Activated naive CD4-positive, alpha-beta T cell treated with anti-CD3 and anti-CD28 coated beads, Interleukin-2, amount 50 U/mL, for 24 hours (primary cell): ENCODE results near the gene CASKIN1.
A peak's percentile ranks its signal among the peaks of the same experiment; 100 is the strongest.
"Not testable (repeated sequence)": the region's sequence is repeated elsewhere in the genome, so short reads cannot be mapped to it uniquely, and the experiment has no call there.

ENCODE experiments used
- H3K27ac Mint-ChIP-seq: one replicate; pipeline ENCODE4 v1.8.0; 2021; ENCODE audit warnings: mild to moderate bottlenecking, mixed read lengths
- H3K27me3 Mint-ChIP-seq: one replicate; pipeline ENCODE4 v1.8.0; 2021; ENCODE audit warnings: mixed read lengths
- H3K36me3 Mint-ChIP-seq: one replicate; pipeline ENCODE4 v1.8.0; 2021; ENCODE audit warnings: mixed read lengths
- H3K4me1 Mint-ChIP-seq: one replicate; pipeline ENCODE4 v1.8.0; 2021; ENCODE audit warnings: mixed read lengths
- H3K4me3 Mint-ChIP-seq: one replicate; pipeline ENCODE4 v1.8.0; 2021; ENCODE audit warnings: mild to moderate bottlenecking, mixed read lengths
- H3K9me3 Mint-ChIP-seq: one replicate; pipeline ENCODE4 v1.8.0; 2021; ENCODE audit warnings: mixed read lengths

CASKIN1 gene

GRCh38 chr16:2196162-2196980 is at the start of gene CASKIN1:
TSS of gene CASKIN1 (minus strand) at chr16:2196605. CDS start at chr16:2196432, 173 bp downstream.
- no peak within 1 kb of the TSS for H3K27ac Mint-ChIP-seq
- H3K4me1 Mint-ChIP-seq: peaks cover 4% of the 10 kb centered on the region
- H3K9me3 Mint-ChIP-seq: no peaks in the 10 kb centered on the region
- H3K4me3 Mint-ChIP-seq: peak within 1 kb of the TSS; percentile 59
- no peaks in the 10 kb centered on the region for H3K36me3 Mint-ChIP-seq
- peaks cover 9% of the 10 kb centered on the region for H3K27me3 Mint-ChIP-seq

GRCh38 chr16:2244926-2245795 is 48.8 kb upstream of the CASKIN1 start:
- Mint-ChIP-seq H3K4me3 (no peak overlapping the region), H3K4me1 (no peaks in the 10 kb centered on the region), H3K27me3 (no peaks in the 10 kb centered on the region), H3K9me3 (no peaks in the 10 kb centered on the region), H3K36me3 (peaks cover 2% of the 10 kb centered on the region), H3K27ac (no peak overlapping the region)

GRCh38 chr16:2244301-2244700 is 47.9 kb upstream of the CASKIN1 start:
- H3K27ac Mint-ChIP-seq: no peak overlapping the region
- H3K9me3 Mint-ChIP-seq: no peaks in the 10 kb centered on the region
- H3K4me1 Mint-ChIP-seq: no peaks in the 10 kb centered on the region

GRCh38 chr16:2243781-2244180 is 47.4 kb upstream of the CASKIN1 start:
- Mint-ChIP-seq H3K27ac (no peak overlapping the region), H3K4me1 (no peaks in the 10 kb centered on the region), H3K36me3 (peaks cover 2% of the 10 kb centered on the region), H3K9me3 (no peaks in the 10 kb centered on the region), H3K4me3 (no peak overlapping the region), H3K27me3 (no peaks in the 10 kb centered on the region)

More at GRCh38 chr16:2244301-2244700, 47.9 kb upstream of the CASKIN1 start:
- no peak overlapping the region for H3K4me3 Mint-ChIP-seq
- H3K27me3 Mint-ChIP-seq: no peaks in the 10 kb centered on the region
- peaks cover 2% of the 10 kb centered on the region for H3K36me3 Mint-ChIP-seq

GRCh38 chr16:2243031-2243528 is 46.7 kb upstream of the CASKIN1 start:
- no peak overlapping the region for H3K27ac Mint-ChIP-seq
- no peaks in the 10 kb centered on the region for H3K27me3 Mint-ChIP-seq
- H3K36me3 Mint-ChIP-seq: peaks cover 2% of the 10 kb centered on the region
- H3K4me3 Mint-ChIP-seq: no peak overlapping the region
- H3K4me1 Mint-ChIP-seq: no peaks in the 10 kb centered on the region
- H3K9me3 Mint-ChIP-seq: no peaks in the 10 kb centered on the region

- Mint-ChIP-seq H3K4me1 (no peaks in the 10 kb centered on the region), H3K27ac (no peak overlapping the region), H3K9me3 (no peaks in the 10 kb centered on the region), H3K36me3 (peaks cover 2% of the 10 kb centered on the region), H3K4me3 (no peak overlapping the region), H3K27me3 (no peaks in the 10 kb centered on the region)
These were observed 46.2 kb upstream of the CASKIN1 start for GRCh38 chr16:2242598-2242997.

GRCh38 chr16:2240331-2240730 is 43.9 kb upstream of the CASKIN1 start:
- H3K4me1 Mint-ChIP-seq, H3K9me3 Mint-ChIP-seq, H3K27ac Mint-ChIP-seq, H3K27me3 Mint-ChIP-seq, H3K4me3 Mint-ChIP-seq, H3K36me3 Mint-ChIP-seq: not testable (repeated sequence)

- Mint-ChIP-seq H3K36me3 (peaks cover 2% of the 10 kb centered on the region), H3K4me3 (no peak overlapping the region), H3K27me3 (no peaks in the 10 kb centered on the region)
These were observed 42.7 kb upstream of the CASKIN1 start for GRCh38 chr16:2238838-2239675.

GRCh38 chr16:2238150-2238837 is 41.9 kb upstream of the CASKIN1 start:
- H3K9me3 Mint-ChIP-seq: no peaks in the 10 kb centered on the region
- H3K36me3 Mint-ChIP-seq: peaks cover 5% of the 10 kb centered on the region
- no peaks in the 10 kb centered on the region for H3K4me1 Mint-ChIP-seq
- H3K27ac Mint-ChIP-seq: no peak overlapping the region
- H3K27me3 Mint-ChIP-seq: no peaks in the 10 kb centered on the region
- no peak overlapping the region for H3K4me3 Mint-ChIP-seq

More at GRCh38 chr16:2238838-2239675, 42.7 kb upstream of the CASKIN1 start:
- Mint-ChIP-seq H3K27ac (no peak overlapping the region), H3K9me3 (no peaks in the 10 kb centered on the region), H3K4me1 (no peaks in the 10 kb centered on the region)

GRCh38 chr16:2237493-2238149 is 41.2 kb upstream of the CASKIN1 start:
- H3K4me3 Mint-ChIP-seq: no peak overlapping the region
- H3K27me3 Mint-ChIP-seq: no peaks in the 10 kb centered on the region
- H3K9me3 Mint-ChIP-seq: no peaks in the 10 kb centered on the region
- no peak overlapping the region for H3K27ac Mint-ChIP-seq
- H3K4me1 Mint-ChIP-seq: no peaks in the 10 kb centered on the region
- peaks cover 5% of the 10 kb centered on the region for H3K36me3 Mint-ChIP-seq

- no peak overlapping the region for H3K4me3 Mint-ChIP-seq
- no peak overlapping the region for H3K27ac Mint-ChIP-seq
- no peaks in the 10 kb centered on the region for H3K27me3 Mint-ChIP-seq
- H3K4me1 Mint-ChIP-seq: no peaks in the 10 kb centered on the region
- no peaks in the 10 kb centered on the region for H3K9me3 Mint-ChIP-seq
- H3K36me3 Mint-ChIP-seq: peaks cover 3% of the 10 kb centered on the region
These were observed 40.7 kb upstream of the CASKIN1 start for GRCh38 chr16:2237102-2237482.

- Mint-ChIP-seq H3K9me3 (no peaks in the 10 kb centered on the region), H3K4me1 (no peaks in the 10 kb centered on the region), H3K27me3 (no peaks in the 10 kb centered on the region), H3K36me3 (peaks cover 3% of the 10 kb centered on the region), H3K27ac (no peak within 1 kb of the TSS), H3K4me3 (no peak within 1 kb of the TSS)
These were observed 40.1 kb upstream of the CASKIN1 start, which contains the start of gene DNASE1L2 for GRCh38 chr16:2236337-2237101. TSS of gene DNASE1L2 (plus strand) at chr16:2236444. CDS start at chr16:2236817, 373 bp downstream.

- no peaks in the 10 kb centered on the region for H3K4me1 Mint-ChIP-seq
- H3K27ac Mint-ChIP-seq: no peak overlapping the region
- no peak overlapping the region for H3K4me3 Mint-ChIP-seq
- no peaks in the 10 kb centered on the region for H3K9me3 Mint-ChIP-seq
- H3K36me3 Mint-ChIP-seq: peaks cover 3% of the 10 kb centered on the region
- no peaks in the 10 kb centered on the region for H3K27me3 Mint-ChIP-seq
These were observed 39.4 kb upstream of the CASKIN1 start for GRCh38 chr16:2235695-2236336.
